ENCODE measurements around the gene LHFPL3. TPM values are rescaled to one million over a fixed set of nuclear protein-coding genes. Genes with fewer than 3 reads are reported as not detected.

Gene LHFPL3
- polyA plus RNA-seq, 1 of the 3 experiments (the other 2 are of a cell fraction), result not detected

DNA sequence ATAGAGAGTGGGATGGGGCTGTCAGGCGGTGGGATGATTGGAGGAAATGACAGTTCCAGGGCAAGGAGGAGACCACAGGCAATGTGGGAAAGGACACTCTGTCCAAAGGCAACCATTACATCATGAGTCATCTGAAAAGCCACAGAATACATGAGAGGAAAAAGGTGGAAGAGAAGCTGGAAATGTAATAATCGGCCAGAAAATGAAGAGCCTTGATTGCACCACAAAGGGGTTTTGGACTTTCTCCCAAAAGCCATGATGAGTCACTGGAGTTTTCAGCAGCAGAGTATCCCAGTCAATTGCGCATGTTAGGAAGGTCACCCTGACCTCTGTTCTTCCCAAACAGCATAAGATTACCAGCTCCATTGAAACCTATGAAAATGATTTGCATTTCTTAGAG, 222.0 kb downstream of the LHFPL3 start:
- H3K4me3 ChIP-seq (ENCODE audit: low read depth in 2 of 2, low read length in 1 of 2), result no peak overlapping the region
- H3K36me3 ChIP-seq (replicated peaks in 1 of 2; ENCODE audit: control insufficient read depth in 1 of 2, insufficient read depth in 2 of 2, low read length in 1 of 2), result no peaks in the 10 kb centered on the region
- ChIA-PET CTCF (interaction anchor here (1.0 kb wide), 1 partner anchor 298 kb away, joined by 3 read pairs; no protein-coding TSS in a partner anchor), POLR2A (no interaction called here)
- WGBS (ENCODE audit: low lambda C conversion rate), result 23% methylated on average over 3 of the region's 3 CpGs
- no peaks in the 10 kb centered on the region for H3K9me2 ChIP-seq
- H3K27me3 ChIP-seq (ENCODE audit: insufficient read depth), result no peaks in the 10 kb centered on the region
- no peaks in the 10 kb centered on the region for H3K9me3 ChIP-seq
- no peak overlapping the region for H2AFZ ChIP-seq (ENCODE audit: low read depth)
- H3F3A ChIP-seq (replicated peaks; ENCODE audit: insufficient read depth), result no peaks in the 10 kb centered on the region
- H3K79me2 ChIP-seq (ENCODE audit: insufficient read depth), result no peaks in the 10 kb centered on the region
- H4K20me1 ChIP-seq (ENCODE audit: insufficient read depth), result no peaks in the 10 kb centered on the region
- H3K9ac ChIP-seq, result no peak overlapping the region
- H3K4me1 ChIP-seq (ENCODE audit: control insufficient read depth in 1 of 2, insufficient read depth in 2 of 2, low read depth in 1 of 2, low read length in 1 of 2), result no peaks in the 10 kb centered on the region
- no peak overlapping the region for H3K4me2 ChIP-seq
- H3K27ac ChIP-seq (ENCODE audit: low read depth in 2 of 2, low read length in 1 of 2), result no peak overlapping the region
- no peak for DNase-seq
- no peak for TF ChIP-seq YY1 (IDR thresholded peaks at IDR 0.05; ENCODE audit: low read depth)
- TF ChIP-seq MEF2A (IDR thresholded peaks at IDR 0.05; ENCODE audit: borderline replicate concordance, low read depth), result no peak
- no peak for TF ChIP-seq RCOR1 (IDR thresholded peaks at IDR 0.05; ENCODE audit: low read length)
- TF ChIP-seq EZH2phosphoT487 (IDR thresholded peaks at IDR 0.05; ENCODE audit: borderline replicate concordance, low read depth), result no peak
- TF ChIP-seq NFIC (IDR thresholded peaks at IDR 0.05; ENCODE audit: borderline replicate concordance), result no peak
- no peak for TF ChIP-seq NRF1 (IDR thresholded peaks at IDR 0.05; ENCODE audit: low read depth, low read length)
- TF ChIP-seq, protein P1, sequence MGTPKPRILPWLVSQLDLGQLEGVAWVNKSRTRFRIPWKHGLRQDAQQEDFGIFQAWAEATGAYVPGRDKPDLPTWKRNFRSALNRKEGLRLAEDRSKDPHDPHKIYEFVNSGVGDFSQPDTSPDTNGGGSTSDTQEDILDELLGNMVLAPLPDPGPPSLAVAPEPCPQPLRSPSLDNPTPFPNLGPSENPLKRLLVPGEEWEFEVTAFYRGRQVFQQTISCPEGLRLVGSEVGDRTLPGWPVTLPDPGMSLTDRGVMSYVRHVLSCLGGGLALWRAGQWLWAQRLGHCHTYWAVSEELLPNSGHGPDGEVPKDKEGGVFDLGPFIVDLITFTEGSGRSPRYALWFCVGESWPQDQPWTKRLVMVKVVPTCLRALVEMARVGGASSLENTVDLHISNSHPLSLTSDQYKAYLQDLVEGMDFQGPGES (IDR thresholded peaks at IDR 0.05; ENCODE audit: low read depth, low read length), result no peak
- TF ChIP-seq RAD21 (IDR thresholded peaks at IDR 0.05; ENCODE audit: low read length), result no peak
- TF ChIP-seq GABPA (IDR thresholded peaks at IDR 0.05; ENCODE audit: low read depth), result no peak
- no peak for TF ChIP-seq SIN3A (IDR thresholded peaks at IDR 0.05; ENCODE audit: borderline replicate concordance, low read depth, low read length)
- TF ChIP-seq, protein P2, sequence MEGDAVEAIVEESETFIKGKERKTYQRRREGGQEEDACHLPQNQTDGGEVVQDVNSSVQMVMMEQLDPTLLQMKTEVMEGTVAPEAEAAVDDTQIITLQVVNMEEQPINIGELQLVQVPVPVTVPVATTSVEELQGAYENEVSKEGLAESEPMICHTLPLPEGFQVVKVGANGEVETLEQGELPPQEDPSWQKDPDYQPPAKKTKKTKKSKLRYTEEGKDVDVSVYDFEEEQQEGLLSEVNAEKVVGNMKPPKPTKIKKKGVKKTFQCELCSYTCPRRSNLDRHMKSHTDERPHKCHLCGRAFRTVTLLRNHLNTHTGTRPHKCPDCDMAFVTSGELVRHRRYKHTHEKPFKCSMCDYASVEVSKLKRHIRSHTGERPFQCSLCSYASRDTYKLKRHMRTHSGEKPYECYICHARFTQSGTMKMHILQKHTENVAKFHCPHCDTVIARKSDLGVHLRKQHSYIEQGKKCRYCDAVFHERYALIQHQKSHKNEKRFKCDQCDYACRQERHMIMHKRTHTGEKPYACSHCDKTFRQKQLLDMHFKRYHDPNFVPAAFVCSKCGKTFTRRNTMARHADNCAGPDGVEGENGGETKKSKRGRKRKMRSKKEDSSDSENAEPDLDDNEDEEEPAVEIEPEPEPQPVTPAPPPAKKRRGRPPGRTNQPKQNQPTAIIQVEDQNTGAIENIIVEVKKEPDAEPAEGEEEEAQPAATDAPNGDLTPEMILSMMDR (IDR thresholded peaks at IDR 0.05), result no peak

DNA sequence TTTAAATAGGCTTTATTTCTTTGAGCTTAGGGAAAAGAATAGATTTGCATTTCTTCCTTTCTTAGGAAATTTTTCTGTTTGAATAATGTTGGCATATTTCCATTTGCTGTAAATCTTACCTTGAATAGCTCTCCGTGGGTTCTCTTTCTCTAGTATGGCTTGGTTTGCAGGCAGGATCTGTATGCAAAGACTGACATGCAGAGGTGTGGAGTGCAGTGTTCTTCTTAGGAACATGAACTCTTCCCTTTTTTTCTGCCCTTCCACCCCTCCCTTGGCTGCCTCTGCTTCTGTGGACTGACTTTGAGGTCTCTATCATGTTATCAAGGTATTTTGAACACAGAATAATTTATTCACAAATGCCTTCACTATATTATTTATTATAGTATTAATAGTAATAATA, 222.8 kb downstream of the LHFPL3 start:
- Histone ChIP-seq H3K27me3 (ENCODE audit: insufficient read depth) (no peaks in the 10 kb centered on the region), H3K4me1 (ENCODE audit: control insufficient read depth in 1 of 2, insufficient read depth in 2 of 2, low read depth in 1 of 2, low read length in 1 of 2) (no peaks in the 10 kb centered on the region), H3K4me2 (no peak overlapping the region), H3K79me2 (ENCODE audit: insufficient read depth) (no peaks in the 10 kb centered on the region), H3K9me2 (no peaks in the 10 kb centered on the region), H4K20me1 (ENCODE audit: insufficient read depth) (no peaks in the 10 kb centered on the region), H3F3A (replicated peaks; ENCODE audit: insufficient read depth) (no peaks in the 10 kb centered on the region), H3K9ac (no peak overlapping the region), H2AFZ (ENCODE audit: low read depth) (no peak overlapping the region), H3K9me3 (no peaks in the 10 kb centered on the region), H3K4me3 (ENCODE audit: low read depth in 2 of 2, low read length in 1 of 2) (no peak overlapping the region), H3K27ac (ENCODE audit: low read depth in 2 of 2, low read length in 1 of 2) (no peak overlapping the region), H3K36me3 (replicated peaks in 1 of 2; ENCODE audit: control insufficient read depth in 1 of 2, insufficient read depth in 2 of 2, low read length in 1 of 2) (no peaks in the 10 kb centered on the region)
- DNase-seq, result no peak
- CTCF ChIA-PET, result interaction anchor here (0.8 to 1.0 kb wide), 2 partner anchors 10 to 297 kb away, joined by 3 read pairs; no protein-coding TSS in a partner anchor
- WGBS (ENCODE audit: low lambda C conversion rate), result 11% methylated on average over 1 of the region's 1 CpG
- POLR2A ChIA-PET, result no interaction called here
- TF ChIP-seq, protein P3, sequence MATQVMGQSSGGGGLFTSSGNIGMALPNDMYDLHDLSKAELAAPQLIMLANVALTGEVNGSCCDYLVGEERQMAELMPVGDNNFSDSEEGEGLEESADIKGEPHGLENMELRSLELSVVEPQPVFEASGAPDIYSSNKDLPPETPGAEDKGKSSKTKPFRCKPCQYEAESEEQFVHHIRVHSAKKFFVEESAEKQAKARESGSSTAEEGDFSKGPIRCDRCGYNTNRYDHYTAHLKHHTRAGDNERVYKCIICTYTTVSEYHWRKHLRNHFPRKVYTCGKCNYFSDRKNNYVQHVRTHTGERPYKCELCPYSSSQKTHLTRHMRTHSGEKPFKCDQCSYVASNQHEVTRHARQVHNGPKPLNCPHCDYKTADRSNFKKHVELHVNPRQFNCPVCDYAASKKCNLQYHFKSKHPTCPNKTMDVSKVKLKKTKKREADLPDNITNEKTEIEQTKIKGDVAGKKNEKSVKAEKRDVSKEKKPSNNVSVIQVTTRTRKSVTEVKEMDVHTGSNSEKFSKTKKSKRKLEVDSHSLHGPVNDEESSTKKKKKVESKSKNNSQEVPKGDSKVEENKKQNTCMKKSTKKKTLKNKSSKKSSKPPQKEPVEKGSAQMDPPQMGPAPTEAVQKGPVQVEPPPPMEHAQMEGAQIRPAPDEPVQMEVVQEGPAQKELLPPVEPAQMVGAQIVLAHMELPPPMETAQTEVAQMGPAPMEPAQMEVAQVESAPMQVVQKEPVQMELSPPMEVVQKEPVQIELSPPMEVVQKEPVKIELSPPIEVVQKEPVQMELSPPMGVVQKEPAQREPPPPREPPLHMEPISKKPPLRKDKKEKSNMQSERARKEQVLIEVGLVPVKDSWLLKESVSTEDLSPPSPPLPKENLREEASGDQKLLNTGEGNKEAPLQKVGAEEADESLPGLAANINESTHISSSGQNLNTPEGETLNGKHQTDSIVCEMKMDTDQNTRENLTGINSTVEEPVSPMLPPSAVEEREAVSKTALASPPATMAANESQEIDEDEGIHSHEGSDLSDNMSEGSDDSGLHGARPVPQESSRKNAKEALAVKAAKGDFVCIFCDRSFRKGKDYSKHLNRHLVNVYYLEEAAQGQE (IDR thresholded peaks at IDR 0.05; ENCODE audit: low read depth, low read length), result no peak
- TF ChIP-seq SMC3 (IDR thresholded peaks at IDR 0.05; ENCODE audit: low read depth, low read length) (no peak), RCOR1 (IDR thresholded peaks at IDR 0.05; ENCODE audit: low read length) (no peak), RAD21 (IDR thresholded peaks at IDR 0.05; ENCODE audit: low read length) (no peak), MEF2A (IDR thresholded peaks at IDR 0.05; ENCODE audit: borderline replicate concordance, low read depth) (no peak), EP300 (IDR thresholded peaks at IDR 0.05; ENCODE audit: borderline replicate concordance in 1 of 2, low read depth in 1 of 2, low read length in 1 of 2) (no peak), TAF1 (IDR thresholded peaks at IDR 0.05; ENCODE audit: borderline replicate concordance, low read depth, low read length) (no peak), GABPA (IDR thresholded peaks at IDR 0.05; ENCODE audit: low read depth) (no peak), GATA2 (CRISPR knock-in tag; IDR thresholded peaks at IDR 0.05) (no peak)
- TF ChIP-seq, protein P4, sequence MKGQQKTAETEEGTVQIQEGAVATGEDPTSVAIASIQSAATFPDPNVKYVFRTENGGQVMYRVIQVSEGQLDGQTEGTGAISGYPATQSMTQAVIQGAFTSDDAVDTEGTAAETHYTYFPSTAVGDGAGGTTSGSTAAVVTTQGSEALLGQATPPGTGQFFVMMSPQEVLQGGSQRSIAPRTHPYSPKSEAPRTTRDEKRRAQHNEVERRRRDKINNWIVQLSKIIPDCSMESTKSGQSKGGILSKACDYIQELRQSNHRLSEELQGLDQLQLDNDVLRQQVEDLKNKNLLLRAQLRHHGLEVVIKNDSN (IDR thresholded peaks at IDR 0.05; ENCODE audit: borderline replicate concordance, low read depth), result no peak

All from SK-N-SH (cell line).